ENCODE results near the gene BTAF1.

- no peak for TF ChIP-seq CTCF (IDR thresholded peaks at IDR 0.05; ENCODE audit: borderline replicate concordance, extremely low read depth, low read length, poor library complexity, severe bottlenecking)
- no peak for TF ChIP-seq EZH2 (IDR thresholded peaks at IDR 0.05; ENCODE audit: borderline replicate concordance, low read depth, low read length, severe bottlenecking)
These were observed 38.0 kb upstream of the BTAF1 start for GRCh38 chr10:91885362-91886079.
